Measurements from ENCODE around the gene STRA8. TPM values are rescaled to one million over a fixed set of nuclear protein-coding genes. Genes with fewer than 3 reads are reported as not detected.

STRA8 gene, protein sequence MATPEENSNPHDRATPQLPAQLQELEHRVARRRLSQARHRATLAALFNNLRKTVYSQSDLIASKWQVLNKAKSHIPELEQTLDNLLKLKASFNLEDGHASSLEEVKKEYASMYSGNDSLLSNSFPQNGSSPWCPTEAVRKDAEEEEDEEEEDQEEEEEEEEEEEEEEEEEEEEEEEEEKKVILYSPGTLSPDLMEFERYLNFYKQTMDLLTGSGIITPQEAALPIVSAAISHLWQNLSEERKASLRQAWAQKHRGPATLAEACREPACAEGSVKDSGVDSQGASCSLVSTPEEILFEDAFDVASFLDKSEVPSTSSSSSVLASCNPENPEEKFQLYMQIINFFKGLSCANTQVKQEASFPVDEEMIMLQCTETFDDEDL
- polyA plus RNA-seq (ENCODE audit: insufficient read length in 4 of 4) = under 1 TPM; 0.17 to 0.28 (median 0.23) TPM

DNA sequence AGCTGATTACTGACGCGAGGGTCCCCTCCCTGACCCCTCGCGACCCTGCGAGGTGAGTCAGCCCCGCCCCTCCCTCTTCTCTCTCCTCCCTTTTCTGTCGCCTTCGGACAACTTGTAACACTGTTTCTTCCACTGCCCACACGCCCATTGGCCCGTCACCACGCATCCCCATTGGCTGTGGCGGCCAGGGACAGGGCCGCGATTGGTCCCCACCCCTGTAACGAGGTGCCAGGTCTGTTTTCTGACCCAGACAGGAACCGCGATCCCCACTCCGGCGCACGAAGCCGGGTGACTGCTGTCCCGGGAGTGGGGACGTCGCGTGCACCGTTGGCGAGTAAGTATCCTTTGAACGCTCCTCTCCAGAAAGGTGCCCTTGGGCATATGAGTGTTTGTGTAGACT, at the start of gene STRA8:
STRA8 (plus strand) TSS at position 269 of the 400 bp plus-strand sequence. CDS start 6,687 bp downstream, outside the sequence.
- no peak for DNase-seq (ENCODE audit: low read depth in 4 of 4, low spot score in 3 of 4)

- no peak for DNase-seq (ENCODE audit: low read depth in 4 of 4, low spot score in 3 of 4)
These were observed 49.3 kb upstream of the STRA8 start for GRCh38 chr7:135184254-135184841.

DNA sequence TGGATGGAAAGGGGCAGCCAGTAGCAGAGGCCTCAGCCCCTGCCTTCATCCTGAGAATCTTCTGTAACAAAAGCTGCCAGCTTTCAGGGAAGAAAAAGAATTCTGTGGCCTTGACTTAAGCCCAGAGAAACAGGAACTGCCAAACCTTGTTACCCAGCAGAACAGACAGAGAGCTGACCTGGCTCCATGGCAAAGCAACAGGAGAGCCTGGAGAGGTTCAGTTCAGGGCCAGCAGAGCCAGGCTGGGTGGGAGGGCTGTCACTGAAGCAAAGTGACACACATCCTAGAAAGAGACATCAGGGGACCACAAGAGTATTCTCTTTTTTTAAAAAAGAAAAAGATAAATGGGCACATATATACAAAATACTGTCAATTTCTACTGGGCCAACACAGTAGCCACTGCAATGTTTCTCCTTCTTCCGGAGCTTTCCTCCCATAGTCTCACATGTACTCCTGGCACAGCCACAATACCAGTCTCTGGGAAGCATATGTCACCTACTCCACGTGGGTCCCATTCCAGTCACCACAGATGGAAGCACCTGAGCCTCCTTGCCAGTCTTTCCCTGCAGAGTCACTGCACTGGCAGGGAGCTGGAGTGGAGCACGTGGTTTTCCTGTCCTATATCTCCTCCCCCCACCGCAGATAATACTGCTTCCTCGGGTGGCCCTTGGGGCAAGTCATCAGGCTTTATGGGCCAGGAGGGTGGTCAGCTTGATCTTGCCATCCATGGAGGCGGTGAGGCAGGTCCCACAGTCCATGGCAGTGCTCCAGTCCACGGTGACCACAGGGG, 48.0 kb upstream of the STRA8 start:
- DNase-seq (ENCODE audit: low read depth in 4 of 4, low spot score in 3 of 4) = no peak

- no peak for DNase-seq (ENCODE audit: low read depth in 4 of 4, low spot score in 3 of 4)
These were observed 47.4 kb upstream of the STRA8 start for GRCh38 chr7:135186261-135186540.

GRCh38 chr7:135186841-135187253, 46.8 kb upstream of the STRA8 start:
- DNase-seq (ENCODE audit: low read depth in 4 of 4, low spot score in 3 of 4) = no peak

GRCh38 chr7:135188298-135188984, 45.2 kb upstream of the STRA8 start:
- no peak for DNase-seq (ENCODE audit: low read depth in 4 of 4, low spot score in 3 of 4)

- no peak for DNase-seq (ENCODE audit: low read depth in 4 of 4, low spot score in 3 of 4)
These were observed 44.4 kb upstream of the STRA8 start for GRCh38 chr7:135189221-135189662.

GRCh38 chr7:135189961-135190360, 43.7 kb upstream of the STRA8 start:
- no peak for DNase-seq (ENCODE audit: low read depth in 4 of 4, low spot score in 3 of 4)

- DNase-seq (ENCODE audit: low read depth in 4 of 4, low spot score in 3 of 4) = no peak
These were observed 42.9 kb upstream of the STRA8 start for GRCh38 chr7:135190703-135191102.

GRCh38 chr7:135192914-135193536, 40.6 kb upstream of the STRA8 start:
- no peak for DNase-seq (ENCODE audit: low read depth in 4 of 4, low spot score in 3 of 4)

DNA sequence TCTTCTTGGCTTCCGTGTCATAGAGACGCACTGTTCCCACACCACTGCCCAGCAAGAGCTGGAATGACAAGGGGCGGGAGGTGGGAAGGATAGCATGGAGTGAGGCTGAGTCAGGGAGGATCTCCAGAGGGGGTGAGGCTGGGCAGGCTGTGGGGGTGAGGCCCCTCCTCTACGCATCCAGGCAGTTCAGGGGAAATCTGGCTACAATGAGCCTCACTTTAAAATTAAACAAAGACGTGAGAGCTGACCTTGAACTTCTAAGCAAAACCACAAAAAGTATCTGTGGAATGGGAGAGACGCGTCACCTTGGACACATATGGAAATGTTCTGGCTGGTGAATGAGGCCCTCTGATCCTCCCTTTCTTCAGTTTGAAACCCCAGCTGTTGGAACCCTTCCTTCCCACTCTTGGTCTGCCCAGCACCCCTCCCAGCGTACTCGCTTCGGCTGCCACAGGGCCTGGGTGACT, 40.0 kb upstream of the STRA8 start:
- no peak for DNase-seq (ENCODE audit: low read depth in 4 of 4, low spot score in 3 of 4)

DNA sequence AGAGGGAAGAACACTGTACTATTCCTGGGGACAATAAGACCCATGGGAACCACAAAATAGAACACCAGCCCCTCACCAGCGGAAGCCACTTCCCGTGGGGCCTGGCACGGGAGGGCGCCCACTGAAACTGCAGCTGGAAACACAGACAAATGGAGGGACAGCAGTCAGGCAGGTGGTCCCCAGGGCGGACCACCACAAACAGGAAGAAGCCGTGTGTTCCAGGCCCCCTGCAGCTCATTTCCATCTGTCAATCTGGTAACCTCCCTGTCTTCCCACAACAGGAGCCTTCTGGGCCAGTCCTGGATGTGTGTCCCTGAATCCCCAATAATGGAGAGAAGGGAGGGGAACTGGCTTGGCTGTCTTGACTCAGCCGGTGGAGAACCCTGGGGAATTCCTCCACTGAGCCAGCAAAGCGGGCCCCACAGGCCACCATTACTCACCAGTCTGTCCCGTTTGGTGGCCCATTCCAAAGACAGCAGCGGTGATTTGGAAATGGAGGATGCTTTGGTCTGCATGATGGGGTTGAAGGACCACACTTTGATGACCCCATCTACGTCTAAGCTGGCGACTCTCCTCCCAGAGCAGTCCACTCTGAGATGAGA, 39.0 kb upstream of the STRA8 start:
- DNase-seq (ENCODE audit: low read depth in 4 of 4, low spot score in 3 of 4) = no peak

- DNase-seq (ENCODE audit: low read depth in 4 of 4, low spot score in 3 of 4) = no peak
These were observed 38.5 kb upstream of the STRA8 start for GRCh38 chr7:135195156-135195555.

GRCh38 chr7:135195968-135196629, 37.5 kb upstream of the STRA8 start:
- DNase-seq (ENCODE audit: low read depth in 4 of 4, low spot score in 3 of 4) = no peak

GRCh38 chr7:135197343-135197742, 36.3 kb upstream of the STRA8 start:
- DNase-seq (ENCODE audit: low read depth in 4 of 4, low spot score in 3 of 4) = no peak

DNA sequence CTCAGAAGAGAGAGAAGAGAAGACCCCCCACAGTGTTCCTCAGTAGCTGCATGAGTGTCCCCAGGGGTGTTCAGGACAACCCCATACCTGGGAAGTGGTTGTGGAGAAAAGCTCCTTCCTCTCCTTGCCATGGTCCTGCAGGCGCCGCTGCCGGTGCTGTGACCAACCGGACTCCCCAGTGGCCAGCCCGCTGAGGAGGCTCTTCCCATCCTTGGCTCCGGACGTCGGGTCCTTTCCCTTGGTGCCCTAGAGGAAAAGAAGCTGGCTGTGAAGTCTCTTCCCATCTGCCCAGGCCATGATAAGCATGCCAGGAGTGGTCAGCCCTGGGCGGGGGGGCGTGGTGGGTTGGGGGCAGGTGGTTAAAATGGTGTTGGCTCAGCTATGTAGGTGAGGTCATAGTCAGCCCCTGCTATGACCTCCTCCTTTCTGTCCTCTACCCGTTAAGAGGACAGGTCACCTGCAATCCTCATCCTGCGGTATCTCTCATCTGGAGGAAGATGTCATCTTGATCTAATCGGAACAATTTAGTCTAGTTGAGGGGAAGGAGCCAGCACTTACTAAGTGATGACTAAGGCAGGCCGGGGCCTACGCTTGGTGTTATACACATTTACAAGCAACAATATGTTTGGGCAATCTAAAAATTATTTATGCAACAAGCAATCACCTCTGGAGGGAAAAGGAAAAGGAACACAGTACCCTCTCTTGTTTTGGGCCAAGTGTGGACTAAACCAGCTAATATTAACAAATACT, 35.6 kb upstream of the STRA8 start:
- no peak for DNase-seq (ENCODE audit: low read depth in 4 of 4, low spot score in 3 of 4)

DNA sequence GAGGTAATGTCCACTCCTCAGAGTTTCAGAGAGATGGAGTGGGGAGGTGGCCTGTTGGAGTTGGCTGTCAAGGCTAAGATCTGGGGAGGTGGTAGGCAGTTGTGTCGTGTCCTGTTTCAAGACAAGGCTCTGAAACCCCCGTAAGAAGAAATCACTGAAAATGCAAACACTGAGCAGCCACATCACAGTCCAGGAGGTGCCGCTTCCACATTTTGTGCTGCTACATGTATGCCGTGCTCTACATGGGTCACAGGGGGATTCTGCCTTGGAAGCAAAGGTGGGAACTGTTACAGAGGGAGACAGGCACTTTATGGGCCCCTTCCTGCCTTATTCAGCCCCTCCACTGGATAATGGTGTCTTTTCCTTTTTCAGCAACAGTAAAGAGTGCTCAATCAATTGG, 34.2 kb upstream of the STRA8 start:
- no peak for DNase-seq (ENCODE audit: low read depth in 4 of 4, low spot score in 3 of 4)

DNA sequence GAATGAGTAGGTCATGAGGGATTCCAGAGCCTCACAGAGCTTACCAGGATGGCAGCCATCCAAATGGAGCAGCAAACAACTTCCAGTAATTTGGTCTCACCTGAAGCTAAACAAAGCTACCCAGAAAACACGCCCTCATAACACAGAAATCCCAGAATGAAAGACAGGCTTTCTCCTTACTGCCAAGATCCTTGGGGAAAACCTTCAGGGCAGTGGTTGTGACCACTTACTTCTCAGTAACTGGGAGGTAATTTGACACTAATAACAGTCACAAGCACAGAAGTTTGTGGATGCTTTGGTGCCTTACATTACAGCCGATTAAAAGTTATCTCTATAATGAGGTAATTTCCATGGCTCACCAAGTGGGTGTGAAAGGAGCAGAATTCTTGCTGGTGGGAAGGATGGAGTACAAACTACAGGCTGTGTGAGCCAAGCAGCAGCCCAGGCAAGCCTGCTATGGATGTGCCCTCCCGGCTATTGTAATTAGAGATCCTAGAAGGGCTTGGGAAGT, 32.8 kb upstream of the STRA8 start:
- DNase-seq (ENCODE audit: low read depth in 4 of 4, low spot score in 3 of 4) = no peak

GRCh38 chr7:135201350-135201749, 32.3 kb upstream of the STRA8 start:
- no peak for DNase-seq (ENCODE audit: low read depth in 4 of 4, low spot score in 3 of 4)
